Suprapubic skin (tissue), 4 donors: ENCODE results near the gene AGTRAP.

Experiments used
- EP300 ChIP-seq: sonication (generic); formaldehyde crosslinking; IDR thresholded peaks from one replicate; pipeline ENCODE4 v1.6.1; 2017; ENCODE audit warnings: antibody characterized with exemption
- POLR2AphosphoS5 ChIP-seq, 3 donors: sonication (generic); formaldehyde crosslinking; IDR thresholded peaks; one replicate each; pipeline ENCODE4 v1.6.1; 2017; ENCODE audit warnings: antibody characterized with exemption in 3 of 3
- TF ChIP-seq, protein P1 (sequence below), 2 donors: fragments of 200-600 bp in 1 of 2; fragments of 450-650 bp in 1 of 2; sonication (generic) in 1 of 2; IDR thresholded peaks; one replicate each; pipeline ENCODE4 v1.5.1; 2016 to 2019; ENCODE audit warnings: antibody characterized with exemption in 2 of 2, mild to moderate bottlenecking in 1 of 2, moderate library complexity in 1 of 2

DNA sequence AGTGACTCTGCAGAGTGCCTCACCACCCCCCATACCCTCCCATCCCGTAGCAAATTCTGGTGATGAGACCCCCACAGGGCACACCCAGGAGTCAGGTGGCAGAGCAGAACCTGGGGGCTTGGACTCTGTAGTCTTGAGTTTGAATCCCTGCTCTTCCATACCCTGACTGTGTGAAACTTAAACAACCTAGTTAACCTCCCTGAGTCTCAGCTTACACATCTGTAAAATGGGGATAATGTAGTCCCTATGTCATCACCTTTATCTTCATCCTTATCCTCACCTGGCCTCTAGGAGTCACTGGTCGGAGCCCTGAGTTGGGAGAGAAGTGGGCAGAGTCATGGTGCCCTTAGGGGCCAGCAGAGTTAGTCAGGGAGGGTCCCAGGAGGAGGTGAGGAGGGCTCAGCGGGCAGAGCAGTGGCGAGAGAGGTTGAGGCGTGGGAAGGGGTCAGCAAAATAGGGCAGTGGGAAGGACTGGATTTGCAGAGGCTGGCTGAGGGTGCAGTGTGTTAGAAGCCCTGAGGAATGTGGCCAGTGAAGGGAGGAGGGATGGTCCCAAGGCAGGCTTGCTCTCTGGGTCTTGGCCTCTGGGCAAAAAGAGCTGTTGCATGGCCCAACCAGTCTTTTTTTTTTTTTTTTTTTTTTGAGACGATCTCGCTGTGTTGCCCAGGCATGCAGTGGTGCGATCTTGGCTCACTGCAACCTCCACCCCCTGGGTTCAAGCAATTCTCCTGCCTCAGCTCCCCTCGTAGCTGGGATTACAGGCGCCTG, 44.6 kb downstream of the AGTRAP start:
- TF ChIP-seq POLR2AphosphoS5 (IDR thresholded peaks at IDR 0.05) (no peak), EP300 (no peak)
- TF ChIP-seq, protein P1, sequence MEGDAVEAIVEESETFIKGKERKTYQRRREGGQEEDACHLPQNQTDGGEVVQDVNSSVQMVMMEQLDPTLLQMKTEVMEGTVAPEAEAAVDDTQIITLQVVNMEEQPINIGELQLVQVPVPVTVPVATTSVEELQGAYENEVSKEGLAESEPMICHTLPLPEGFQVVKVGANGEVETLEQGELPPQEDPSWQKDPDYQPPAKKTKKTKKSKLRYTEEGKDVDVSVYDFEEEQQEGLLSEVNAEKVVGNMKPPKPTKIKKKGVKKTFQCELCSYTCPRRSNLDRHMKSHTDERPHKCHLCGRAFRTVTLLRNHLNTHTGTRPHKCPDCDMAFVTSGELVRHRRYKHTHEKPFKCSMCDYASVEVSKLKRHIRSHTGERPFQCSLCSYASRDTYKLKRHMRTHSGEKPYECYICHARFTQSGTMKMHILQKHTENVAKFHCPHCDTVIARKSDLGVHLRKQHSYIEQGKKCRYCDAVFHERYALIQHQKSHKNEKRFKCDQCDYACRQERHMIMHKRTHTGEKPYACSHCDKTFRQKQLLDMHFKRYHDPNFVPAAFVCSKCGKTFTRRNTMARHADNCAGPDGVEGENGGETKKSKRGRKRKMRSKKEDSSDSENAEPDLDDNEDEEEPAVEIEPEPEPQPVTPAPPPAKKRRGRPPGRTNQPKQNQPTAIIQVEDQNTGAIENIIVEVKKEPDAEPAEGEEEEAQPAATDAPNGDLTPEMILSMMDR (IDR thresholded peaks at IDR 0.05): no peak
